Measurements from ENCODE around the gene PGRMC1.

GRCh38 chrX:119223783-119224182 lies 12.3 kb upstream of the PGRMC1 start:
- TF ChIP-seq CTCF (conservative IDR thresholded peaks at IDR 0.05; ENCODE audit: low read depth in 2 of 2) (no peak), POLR2AphosphoS5 (IDR thresholded peaks at IDR 0.05; ENCODE audit: low read depth) (no peak), STAT1 (IDR thresholded peaks at IDR 0.05; ENCODE audit: unreplicated experiment) (no peak), REST (IDR thresholded peaks at IDR 0.05; ENCODE audit: unreplicated experiment) (no peak), CREB1 (CRISPR knock-in tag; IDR thresholded peaks at IDR 0.05; ENCODE audit: low read depth) (no peak)

Measured in GM23338 (cell line).